PC-3 (cell line): ENCODE measurements around the gene NR5A2.

Experiments used
- CTCF ChIP-seq: fragments of 300-600 bp; sonication (generic); conservative IDR thresholded peaks from 2 replicates; pipeline ENCODE4 v1.5.1; 2017; ENCODE audit warnings: antibody characterized with exemption, low read depth, mild to moderate bottlenecking, low read length
- EZH2phosphoT487 ChIP-seq: fragments of 300-600 bp; sonication (generic); IDR thresholded peaks from 2 replicates; pipeline ENCODE4 v1.6.1; 2018; ENCODE audit warnings: mild to moderate bottlenecking, antibody characterized with exemption, low read length, borderline replicate concordance

GRCh38 chr1:200006711-200007110 lies 20.8 kb upstream of the NR5A2 start:
- TF ChIP-seq CTCF (no peak), EZH2phosphoT487 (no peak)
